Left lung (tissue), 10 donors: Measurements from ENCODE around the gene TTC39C. TPM values are rescaled to one million over a fixed set of nuclear protein-coding genes. Genes with fewer than 3 reads are reported as not detected.

ENCODE experiments used
- ATAC-seq: fragments of 200-7000 bp; cut with Tn5 transposase; one replicate; pipeline ENCODE4 v1.9.1; 2020; ENCODE audit warnings: moderate library complexity
- DNase-seq, 4 donors: peaks; one replicate each; pipeline ENCODE4 v3.0.0-alpha.2; 2013 to 2020
- H3K27ac ChIP-seq, 2 donors: fragments of 200-600 bp; sonication (generic) in 1 of 2; one replicate each; pipeline versions ENCODE4 v1.5.0 to v1.8.0; 2020 to 2021
- H3K27me3 ChIP-seq, 2 donors: fragments of 200-600 bp; sonication (generic) in 1 of 2; one replicate each; pipeline versions ENCODE4 v1.5.0 to v1.8.0; 2020 to 2021
- H3K36me3 ChIP-seq, 2 donors: fragments of 200-600 bp; sonication (generic) in 1 of 2; one replicate each; pipeline versions ENCODE4 v1.5.0 to v1.8.0; 2020 to 2021
- H3K4me1 ChIP-seq, 2 donors: fragments of 200-600 bp; one replicate each; pipeline ENCODE4 v1.8.0; 2021
- H3K4me3 ChIP-seq, 2 donors: fragments of 200-600 bp; sonication (generic) in 1 of 2; one replicate each; pipeline versions ENCODE4 v1.5.0 to v1.8.0; 2020 to 2021; ENCODE audit warnings: mild to moderate bottlenecking in 1 of 2
- H3K9me3 ChIP-seq, 2 donors: fragments of 200-600 bp; sonication (generic) in 1 of 2; one replicate each; pipeline versions ENCODE4 v1.5.0 to v1.8.0; 2020 to 2021
- intact Hi-C, 2 donors: fragments of 100-400 bp; cut with DNase I; formaldehyde crosslinking; loops; one replicate each; pipeline versions ENCODE4 v1.11.2 to v1.14.2; 2022
- polyA plus RNA-seq, 6 donors: library from polyadenylated mRNA; unstranded; fragments of 120-200 nt; gene quantifications; one replicate each; pipeline ENCODE4 v1.2.1, GENCODE V29; 2013; ENCODE audit not compliant: insufficient read length in 6 of 6
- total RNA-seq, 2 donors: library from RNA; stranded (reverse); fragmentation: NEBNext Ultra II Directional; extraction: Animal tissue kit (Norgen Biotek cat#: 25700); gene quantifications; one replicate each; pipeline ENCODE4 v1.2.1, GENCODE V29; 2021
- TF ChIP-seq, protein P1 (sequence below), 2 donors: fragments of 200-600 bp; sonication (generic) in 1 of 2; IDR thresholded peaks; one replicate each; pipeline versions ENCODE4 v1.5.0 to v1.8.0; 2021; ENCODE audit warnings: antibody characterized with exemption in 2 of 2
- donor health status: DM: no; HTN: yes; CAD: no.
- donor health status: DM: no; HTN: no; CAD: no.

TTC39C gene
- total and polyA plus RNA-seq, 8 donors: 12.0 to 19.3 (median 15.1) TPM

DNA sequence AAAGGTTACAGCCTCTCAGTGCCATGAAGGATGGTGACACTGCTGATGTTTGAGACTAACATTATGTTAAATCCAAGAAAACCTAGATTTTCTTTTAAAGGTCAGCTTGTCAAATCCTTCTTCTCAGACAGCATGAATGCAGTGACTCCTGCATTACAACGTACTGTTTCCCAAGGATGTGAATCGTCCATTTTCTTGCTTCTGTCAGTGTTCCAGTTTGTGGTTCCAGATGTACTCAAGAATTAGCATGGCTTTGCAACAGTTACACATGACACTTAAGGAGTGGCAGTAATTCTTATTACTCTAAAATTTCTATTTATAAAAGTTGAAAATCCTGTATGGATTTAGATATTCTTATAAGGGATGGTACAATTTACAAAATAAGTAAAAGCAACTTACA lies 1.5 kb upstream of the TTC39C start:
- TF ChIP-seq, protein P1, sequence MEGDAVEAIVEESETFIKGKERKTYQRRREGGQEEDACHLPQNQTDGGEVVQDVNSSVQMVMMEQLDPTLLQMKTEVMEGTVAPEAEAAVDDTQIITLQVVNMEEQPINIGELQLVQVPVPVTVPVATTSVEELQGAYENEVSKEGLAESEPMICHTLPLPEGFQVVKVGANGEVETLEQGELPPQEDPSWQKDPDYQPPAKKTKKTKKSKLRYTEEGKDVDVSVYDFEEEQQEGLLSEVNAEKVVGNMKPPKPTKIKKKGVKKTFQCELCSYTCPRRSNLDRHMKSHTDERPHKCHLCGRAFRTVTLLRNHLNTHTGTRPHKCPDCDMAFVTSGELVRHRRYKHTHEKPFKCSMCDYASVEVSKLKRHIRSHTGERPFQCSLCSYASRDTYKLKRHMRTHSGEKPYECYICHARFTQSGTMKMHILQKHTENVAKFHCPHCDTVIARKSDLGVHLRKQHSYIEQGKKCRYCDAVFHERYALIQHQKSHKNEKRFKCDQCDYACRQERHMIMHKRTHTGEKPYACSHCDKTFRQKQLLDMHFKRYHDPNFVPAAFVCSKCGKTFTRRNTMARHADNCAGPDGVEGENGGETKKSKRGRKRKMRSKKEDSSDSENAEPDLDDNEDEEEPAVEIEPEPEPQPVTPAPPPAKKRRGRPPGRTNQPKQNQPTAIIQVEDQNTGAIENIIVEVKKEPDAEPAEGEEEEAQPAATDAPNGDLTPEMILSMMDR (IDR thresholded peaks at IDR 0.05): no peak
- H3K27ac ChIP-seq: no peak overlapping the region

DNA sequence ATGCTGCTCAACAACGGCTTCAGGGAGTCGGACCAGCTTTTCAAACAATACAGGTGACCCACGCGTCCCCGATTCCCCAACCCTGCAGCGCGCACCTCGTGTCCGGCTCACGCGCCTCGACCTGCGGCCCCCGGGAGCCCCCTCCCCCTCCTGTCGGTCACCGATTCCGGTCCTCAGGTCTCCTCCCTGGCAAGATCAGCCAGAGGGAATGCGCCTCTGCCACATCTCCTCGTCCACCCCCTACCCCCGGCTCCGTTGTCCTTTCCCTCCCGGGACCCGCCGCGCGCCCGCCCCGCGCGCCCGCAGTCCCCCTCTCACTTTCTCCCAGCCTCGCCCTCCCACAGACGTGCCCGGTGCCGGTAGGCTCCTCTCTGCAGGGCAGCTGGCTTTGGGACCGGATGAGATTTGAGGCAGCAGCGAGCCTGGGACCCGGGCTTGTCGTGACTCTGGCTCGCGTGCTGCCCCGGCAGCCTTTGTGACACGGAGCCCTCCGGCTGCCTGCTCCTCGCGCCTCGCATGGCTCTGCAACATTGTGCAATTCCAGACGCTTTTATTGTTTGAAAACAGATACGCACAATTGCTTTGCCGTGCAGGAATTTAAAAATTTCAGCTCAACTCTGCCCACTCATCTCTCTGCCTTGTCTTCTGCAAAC lies 558 bp downstream of the TTC39C start:
- Histone ChIP-seq H3K27ac (peak overlapping the region; percentile 86 to 89), H3K36me3 (no peaks in the 10 kb centered on the region), H3K27me3 (peaks cover 0 to 9% of the 10 kb centered on the region in 2 donors), H3K4me1 (peaks cover 10 to 72% of the 10 kb centered on the region in 2 donors), H3K9me3 (no peaks in the 10 kb centered on the region), H3K4me3 (peak overlapping the region; percentile 78 to 83)
- intact Hi-C loops: no loop called here
- TF ChIP-seq, protein P1 (IDR thresholded peaks at IDR 0.05): no peak
- DNase-seq: peak; percentile 49 to 88 (median 60)
- ATAC-seq: peak; percentile 48

More for the DNA sequence above, 1.5 kb upstream of the TTC39C start:
- Histone ChIP-seq H3K27me3 (peaks cover 0 to 9% of the 10 kb centered on the region in 2 donors), H3K36me3 (no peaks in the 10 kb centered on the region), H3K4me1 (peaks cover 10 to 52% of the 10 kb centered on the region in 2 donors), H3K9me3 (no peaks in the 10 kb centered on the region), H3K4me3 (no peak overlapping the region)
- intact Hi-C loops: no loop called here
- ATAC-seq (no peak), DNase-seq (no peak)

DNA sequence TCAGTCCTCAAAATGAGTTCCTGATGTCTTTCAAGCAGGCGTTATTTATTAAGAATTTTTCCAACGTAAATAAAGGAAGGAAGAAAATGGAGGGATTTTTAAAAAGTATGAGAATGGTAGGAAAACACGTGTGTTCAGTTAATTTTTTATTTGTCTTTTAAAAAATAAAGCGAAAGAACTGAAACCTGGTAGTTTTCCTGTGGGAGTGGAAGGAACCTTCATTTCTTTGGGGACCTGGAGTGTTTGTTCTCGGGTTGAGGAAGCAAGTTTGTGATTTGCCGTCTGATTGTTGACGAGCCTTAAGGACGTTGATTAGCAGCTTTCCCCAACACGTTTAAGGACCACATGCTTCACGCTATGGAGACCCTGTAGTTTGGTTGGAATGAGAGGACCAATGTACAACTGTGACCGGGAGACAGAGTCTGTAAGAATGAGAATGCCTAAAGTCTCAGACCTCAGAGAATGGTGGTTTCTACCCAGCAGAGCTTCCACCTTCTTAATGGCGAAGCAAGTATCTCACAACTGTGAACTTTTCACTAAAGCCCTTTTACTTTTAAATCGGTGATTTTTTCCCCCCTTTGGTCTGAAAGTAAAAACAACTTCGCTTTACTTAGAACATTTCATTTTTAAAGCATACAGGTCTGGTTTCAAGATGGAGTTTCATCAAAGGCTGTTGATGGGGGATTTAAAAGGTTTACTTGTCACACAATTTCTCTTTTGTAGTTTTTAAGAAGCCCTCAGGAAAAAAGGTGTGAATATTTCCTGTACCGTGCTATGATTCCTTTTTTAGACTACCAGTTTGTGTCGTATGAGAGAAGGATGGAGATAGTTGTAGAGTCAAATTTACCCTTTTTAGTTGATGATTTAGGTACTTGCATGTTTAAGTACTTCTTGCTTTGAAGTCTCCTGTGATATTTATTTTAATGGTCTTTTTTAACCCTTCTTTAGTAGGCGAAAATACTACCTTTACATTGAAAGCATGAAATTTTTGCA lies 1.4 kb downstream of the TTC39C start:
- no peak for DNase-seq
- TF ChIP-seq, protein P1 (IDR thresholded peaks at IDR 0.05): no peak
- intact Hi-C loops: no loop called here
- peaks cover 10 to 79% of the 10 kb centered on the region in 2 donors for H3K4me1 ChIP-seq
- ATAC-seq: no peak
- H3K4me3 ChIP-seq: peak overlapping the region; percentile 78 to 83
- H3K9me3 ChIP-seq: no peaks in the 10 kb centered on the region
- H3K36me3 ChIP-seq: no peaks in the 10 kb centered on the region
- peak overlapping the region; percentile 2 to 89 for H3K27ac ChIP-seq
- H3K27me3 ChIP-seq: peaks cover 0 to 9% of the 10 kb centered on the region in 2 donors

DNA sequence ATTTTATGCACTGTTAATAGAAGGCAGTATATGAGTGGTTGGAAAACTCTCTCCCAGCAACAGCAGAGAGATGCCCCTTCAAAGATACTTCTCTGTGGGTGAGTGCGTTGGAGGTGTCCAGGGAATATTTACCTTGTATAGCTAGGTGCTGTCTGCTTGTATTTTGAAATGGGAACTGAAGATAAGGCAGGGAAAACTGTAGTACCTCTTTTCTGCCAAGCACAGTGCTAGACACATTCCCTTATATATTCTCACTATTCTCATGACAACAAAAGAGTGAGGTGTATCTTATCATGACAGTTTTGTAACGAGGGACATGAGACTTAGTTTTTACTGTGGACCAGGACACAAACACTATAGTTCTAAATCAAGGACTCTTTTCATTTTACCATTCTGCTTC lies 2.1 kb downstream of the TTC39C start:
- intact Hi-C loops: no loop called here
- peaks cover 0 to 9% of the 10 kb centered on the region in 2 donors for H3K27me3 ChIP-seq
- H3K36me3 ChIP-seq: no peaks in the 10 kb centered on the region
- ATAC-seq (no peak), DNase-seq (no peak)
- no peaks in the 10 kb centered on the region for H3K9me3 ChIP-seq
- H3K4me3 ChIP-seq: peak overlapping the region in 1 of 2 donors; percentile 83
- H3K27ac ChIP-seq: no peak overlapping the region
- H3K4me1 ChIP-seq: peaks cover 10 to 79% of the 10 kb centered on the region in 2 donors
- TF ChIP-seq, protein P1 (IDR thresholded peaks at IDR 0.05): peak in 1 of 2 donors; percentile 40
